Measurements from ENCODE around the gene MRC2.

DNA sequence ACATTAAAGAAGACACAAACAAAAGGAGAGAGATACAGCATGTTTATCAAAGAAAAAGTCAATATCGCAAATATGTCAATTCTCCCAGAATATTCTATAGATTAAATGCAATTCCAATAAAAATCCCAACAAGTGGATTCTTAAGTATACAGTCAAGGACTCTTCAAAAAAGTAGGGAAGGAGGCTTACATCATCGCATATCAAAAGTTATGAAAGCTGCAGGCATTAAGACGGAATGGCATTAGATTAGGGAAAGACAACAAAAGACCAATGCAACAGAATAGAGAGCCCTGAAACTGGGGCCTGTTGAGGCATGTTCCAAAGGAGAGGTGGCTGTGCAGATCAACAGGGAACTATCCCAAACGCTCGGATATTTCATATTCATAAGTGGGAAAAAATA, 104.7 kb downstream of the MRC2 start:
- TF ChIP-seq, protein P1, sequence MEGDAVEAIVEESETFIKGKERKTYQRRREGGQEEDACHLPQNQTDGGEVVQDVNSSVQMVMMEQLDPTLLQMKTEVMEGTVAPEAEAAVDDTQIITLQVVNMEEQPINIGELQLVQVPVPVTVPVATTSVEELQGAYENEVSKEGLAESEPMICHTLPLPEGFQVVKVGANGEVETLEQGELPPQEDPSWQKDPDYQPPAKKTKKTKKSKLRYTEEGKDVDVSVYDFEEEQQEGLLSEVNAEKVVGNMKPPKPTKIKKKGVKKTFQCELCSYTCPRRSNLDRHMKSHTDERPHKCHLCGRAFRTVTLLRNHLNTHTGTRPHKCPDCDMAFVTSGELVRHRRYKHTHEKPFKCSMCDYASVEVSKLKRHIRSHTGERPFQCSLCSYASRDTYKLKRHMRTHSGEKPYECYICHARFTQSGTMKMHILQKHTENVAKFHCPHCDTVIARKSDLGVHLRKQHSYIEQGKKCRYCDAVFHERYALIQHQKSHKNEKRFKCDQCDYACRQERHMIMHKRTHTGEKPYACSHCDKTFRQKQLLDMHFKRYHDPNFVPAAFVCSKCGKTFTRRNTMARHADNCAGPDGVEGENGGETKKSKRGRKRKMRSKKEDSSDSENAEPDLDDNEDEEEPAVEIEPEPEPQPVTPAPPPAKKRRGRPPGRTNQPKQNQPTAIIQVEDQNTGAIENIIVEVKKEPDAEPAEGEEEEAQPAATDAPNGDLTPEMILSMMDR (IDR thresholded peaks at IDR 0.05; ENCODE audit: low read length), result no peak
- TF ChIP-seq EZH2 (optimal IDR thresholded peaks at IDR 0.05; ENCODE audit: low read depth, low read length) (no peak), EZH2phosphoT487 (IDR thresholded peaks at IDR 0.05; ENCODE audit: low read length) (no peak)

All from MM.1S (cell line).